ENCODE results near the gene MPPE1. TPM values are rescaled to one million over a fixed set of nuclear protein-coding genes. Genes with fewer than 3 reads are reported as not detected.
A peak's percentile ranks its signal among the peaks of the same experiment; 100 is the strongest.

MPPE1 gene
- 10 to 100 TPM; 19.9 to 38.0 (median 25.5) TPM for total RNA-seq
- 10 to 100 TPM; 22.7 to 29.8 TPM for polyA plus RNA-seq
- long read RNA-seq, donor 1, full-length matches to known transcripts = 48 of 112 reads
- long read RNA-seq, donor 1, partial matches to known transcripts = 6 of 112 reads
- long read RNA-seq, donor 1, other reads (novel, unspliced or antisense) = 58 of 112 reads
- long read RNA-seq, donor 2, full-length matches to known transcripts = 8 of 8 reads
- long read RNA-seq, donor 2, partial matches to known transcripts = 0 of 8 reads
- long read RNA-seq, donor 2, other reads (novel, unspliced or antisense) = 0 of 8 reads
- long read RNA-seq, donor 3, full-length matches to known transcripts = 12 of 41 reads
- long read RNA-seq, donor 3, partial matches to known transcripts = 4 of 41 reads
- long read RNA-seq, donor 3, other reads (novel, unspliced or antisense) = 25 of 41 reads

DNA sequence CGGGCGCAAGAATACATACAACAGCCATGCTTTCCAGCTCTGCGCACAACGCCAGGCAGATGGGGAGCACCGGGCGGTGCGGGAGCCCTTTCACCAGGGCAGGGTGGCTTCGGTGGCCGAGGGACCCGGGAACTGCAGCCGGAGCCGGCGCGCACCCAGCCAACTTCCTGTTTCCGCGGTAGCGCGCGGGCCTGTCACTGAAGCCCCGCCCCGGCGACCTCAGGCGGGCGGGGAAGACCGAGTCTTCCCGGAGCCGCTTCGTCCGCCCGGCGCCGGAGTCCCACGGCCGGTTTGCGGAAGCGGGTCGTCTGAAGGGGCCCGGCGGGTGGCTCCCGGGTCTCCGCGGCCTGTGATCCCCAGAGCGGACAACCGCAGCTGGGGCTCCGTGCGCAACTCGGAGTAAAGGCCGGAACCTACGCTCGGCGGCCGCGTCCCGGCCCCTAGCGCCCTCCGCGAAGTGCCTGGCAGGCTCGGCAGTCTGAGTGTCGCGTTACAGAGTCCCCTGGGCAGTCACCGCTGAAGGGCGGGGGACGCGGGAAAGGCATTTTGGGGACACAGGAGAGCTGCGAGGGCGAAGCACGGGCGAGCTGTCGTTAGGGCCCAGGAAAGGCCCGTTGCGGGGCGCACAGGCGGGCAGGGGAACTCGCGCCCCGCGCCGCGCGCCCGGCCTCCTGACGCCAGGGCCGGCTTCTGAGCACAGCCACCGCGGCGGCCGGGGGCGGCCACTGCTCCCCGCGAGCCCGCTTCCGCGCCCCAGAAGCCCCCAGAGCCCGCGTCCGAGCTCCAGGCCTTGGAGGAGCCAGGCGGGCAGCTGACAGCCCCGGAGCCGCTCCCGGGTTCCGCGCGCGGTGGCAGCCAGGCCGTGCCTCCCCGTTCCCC, at the start of gene MPPE1:
Gene MPPE1, minus strand, starts transcription at position 136 of the 879 bp plus-strand sequence. CDS start 11,053 bp downstream, outside the sequence.
- Histone ChIP-seq H3K4me1 (ENCODE audit: insufficient read depth) (peaks cover 5% of the 10 kb centered on the region), H3K36me3 (no peaks in the 10 kb centered on the region), H3K27me3 (no peaks in the 10 kb centered on the region), H3K4me3 (peak within 1 kb of the TSS; percentile 68), H3K27ac (peak within 1 kb of the TSS; percentile 98 to 100), H3K9me3 (no peaks in the 10 kb centered on the region)
- TF ChIP-seq CTCF (IDR thresholded peaks at IDR 0.05) (no peak), POLR2A (IDR thresholded peaks at IDR 0.05) (peak; percentile 89)
- 1% methylated on average over 68 to 106 of the region's 106 CpGs for WGBS, 3 donors
- intact Hi-C loops (cut with DNase I) = loop anchor here in 2 of 4 donors (2.0 kb wide), 2 partner anchors 58 to 72 kb away; partner anchors contain the start of genes CHMP1B (in 1 of the 2) and IMPA2 (in 1 of the 2)
- peak; percentile 82 to 90 (median 86) for DNase-seq

- H3K9me3 ChIP-seq = no peaks in the 10 kb centered on the region
- no peaks in the 10 kb centered on the region for H3K27me3 ChIP-seq
- no peaks in the 10 kb centered on the region for H3K36me3 ChIP-seq
- no peak for DNase-seq
- intact Hi-C loops (cut with DNase I) = no loop called here
- no peak overlapping the region for H3K4me3 ChIP-seq
- TF ChIP-seq POLR2A (IDR thresholded peaks at IDR 0.05) (no peak), EP300 (IDR thresholded peaks at IDR 0.05) (no peak), CTCF (IDR thresholded peaks at IDR 0.05) (no peak)
- H3K4me1 ChIP-seq (ENCODE audit: insufficient read depth) = peaks cover 1% of the 10 kb centered on the region
- 74 to 82% (median 74%) methylated on average over 2 of the region's 2 CpGs for WGBS, 3 donors
- no peak overlapping the region for H3K27ac ChIP-seq
These were observed 49.5 kb upstream of the MPPE1 start for GRCh38 chr18:11957636-11958035.

- H3K27me3 ChIP-seq = no peaks in the 10 kb centered on the region
- no peak for DNase-seq
- H3K36me3 ChIP-seq = no peaks in the 10 kb centered on the region
- no peak overlapping the region for H3K4me3 ChIP-seq
- WGBS, 3 donors = 94 to 97% (median 96%) methylated on average over 10 of the region's 10 CpGs
- no peak for TF ChIP-seq CTCF (IDR thresholded peaks at IDR 0.05)
- no peaks in the 10 kb centered on the region for H3K4me1 ChIP-seq (ENCODE audit: insufficient read depth)
- no peak overlapping the region for H3K27ac ChIP-seq
- H3K9me3 ChIP-seq = no peaks in the 10 kb centered on the region
- intact Hi-C loops (cut with DNase I) = no loop called here
These were observed 48.5 kb upstream of the MPPE1 start for GRCh38 chr18:11956371-11957308.
